AG04449 (cell line): ENCODE data around the gene CYFIP1.

Experiments
- CTCF ChIA-PET: fragments of 350-600 bp; formaldehyde crosslinking; extraction: SDS; loops from one replicate; lab custom pipeline; 2021; ENCODE audit warnings: antibody characterized with exemption; lab: Yijun Ruan, JAX
- POLR2A ChIA-PET: fragments of 400-600, 350-600 bp; formaldehyde crosslinking; extraction: SDS; loops from one replicate; lab custom pipeline; 2020; ENCODE audit warnings: antibody characterized with exemption, inconsistent platforms; lab: Yijun Ruan, JAX
- DNase-seq: peaks from one replicate; pipeline ENCODE4 v3.0.0-alpha.2; 2010; ENCODE audit warnings: low read depth, low spot score
- H3K4me3 ChIP-seq: 2 replicates; pipeline ENCODE4 v1.5.1; 2011; ENCODE audit warnings: low read depth, mild to moderate bottlenecking, control low read depth, low read length
- TF ChIP-seq, protein P1 (sequence below): IDR thresholded peaks from one replicate; pipeline ENCODE4 v1.5.1; 2011; ENCODE audit warnings: mild to moderate bottlenecking, moderate library complexity, low read length, control low read depth, inconsistent platforms; ENCODE audit not compliant: insufficient read depth; ENCODE audit errors: missing control alignments

Gene CYFIP1

GRCh38 chr15:22880981-22881738, 99.0 kb downstream of the CYFIP1 start:
- CTCF ChIA-PET: no interaction called here
- TF ChIP-seq, protein P1, sequence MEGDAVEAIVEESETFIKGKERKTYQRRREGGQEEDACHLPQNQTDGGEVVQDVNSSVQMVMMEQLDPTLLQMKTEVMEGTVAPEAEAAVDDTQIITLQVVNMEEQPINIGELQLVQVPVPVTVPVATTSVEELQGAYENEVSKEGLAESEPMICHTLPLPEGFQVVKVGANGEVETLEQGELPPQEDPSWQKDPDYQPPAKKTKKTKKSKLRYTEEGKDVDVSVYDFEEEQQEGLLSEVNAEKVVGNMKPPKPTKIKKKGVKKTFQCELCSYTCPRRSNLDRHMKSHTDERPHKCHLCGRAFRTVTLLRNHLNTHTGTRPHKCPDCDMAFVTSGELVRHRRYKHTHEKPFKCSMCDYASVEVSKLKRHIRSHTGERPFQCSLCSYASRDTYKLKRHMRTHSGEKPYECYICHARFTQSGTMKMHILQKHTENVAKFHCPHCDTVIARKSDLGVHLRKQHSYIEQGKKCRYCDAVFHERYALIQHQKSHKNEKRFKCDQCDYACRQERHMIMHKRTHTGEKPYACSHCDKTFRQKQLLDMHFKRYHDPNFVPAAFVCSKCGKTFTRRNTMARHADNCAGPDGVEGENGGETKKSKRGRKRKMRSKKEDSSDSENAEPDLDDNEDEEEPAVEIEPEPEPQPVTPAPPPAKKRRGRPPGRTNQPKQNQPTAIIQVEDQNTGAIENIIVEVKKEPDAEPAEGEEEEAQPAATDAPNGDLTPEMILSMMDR: no peak
- POLR2A ChIA-PET: no interaction called here
- DNase-seq: no peak
- no peak overlapping the region for H3K4me3 ChIP-seq

DNA sequence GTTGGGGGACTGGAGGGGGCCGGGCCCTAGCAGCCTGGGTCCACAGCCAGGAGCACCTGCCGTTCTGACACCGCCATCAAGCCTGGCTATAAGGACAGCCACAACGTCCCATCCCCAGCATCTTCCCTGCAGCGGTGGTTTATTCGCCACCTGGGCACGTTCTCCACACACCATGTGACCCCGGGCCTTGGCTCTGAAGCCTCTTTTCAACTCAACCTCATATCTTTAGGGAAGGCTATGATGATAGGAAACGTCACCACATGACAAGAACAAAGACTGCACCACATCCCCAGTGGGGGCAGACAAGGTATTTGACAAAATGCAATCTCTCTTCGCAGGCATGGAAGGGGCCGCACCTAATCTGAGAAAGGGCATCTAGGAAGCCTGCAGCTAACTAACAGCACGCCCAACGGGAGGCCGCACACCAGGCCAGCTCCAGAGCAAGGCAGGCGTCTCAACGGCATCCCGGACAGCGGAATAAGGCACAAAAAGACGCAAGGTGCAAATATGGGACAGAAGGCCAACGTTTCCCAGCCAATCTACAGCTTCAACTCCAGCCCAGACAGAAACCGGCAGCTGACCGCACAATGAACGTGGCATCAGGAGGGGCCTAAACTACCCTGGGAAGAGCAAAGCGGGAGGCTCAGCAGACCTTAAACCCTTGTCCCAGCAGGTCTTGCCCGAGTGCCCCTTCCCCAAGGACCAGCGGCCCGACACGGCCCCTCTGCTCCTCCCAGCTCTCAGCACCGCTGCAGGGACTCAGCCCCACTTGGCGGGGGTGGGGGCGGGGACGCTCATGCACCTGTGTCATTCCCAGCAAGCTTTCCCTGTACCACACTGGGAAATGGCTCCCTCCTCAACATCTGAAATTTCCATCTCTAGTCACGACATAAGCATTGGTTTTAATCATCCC, 99.8 kb downstream of the CYFIP1 start:
- CTCF ChIA-PET: no interaction called here
- TF ChIP-seq, protein P1: no peak
- H3K4me3 ChIP-seq: no peak overlapping the region
- no peak for DNase-seq
- POLR2A ChIA-PET: no interaction called here

- TF ChIP-seq, protein P1: no peak
- ChIA-PET CTCF (no interaction called here), POLR2A (no interaction called here)
- H3K4me3 ChIP-seq: no peak overlapping the region
- DNase-seq: no peak
These were observed 102.1 kb downstream of the CYFIP1 start for GRCh38 chr15:22878103-22878502.

GRCh38 chr15:22877607-22878006, 102.6 kb downstream of the CYFIP1 start:
- TF ChIP-seq, protein P1: no peak
- no peak for DNase-seq
- CTCF ChIA-PET: no interaction called here
- H3K4me3 ChIP-seq: no peak overlapping the region
- POLR2A ChIA-PET: interaction anchor here (1.0 kb wide), 1 partner anchor 38 kb away, joined by 7 read pairs; no protein-coding TSS in a partner anchor

GRCh38 chr15:22877117-22877516, 103.1 kb downstream of the CYFIP1 start:
- TF ChIP-seq, protein P1: no peak
- H3K4me3 ChIP-seq: no peak overlapping the region
- CTCF ChIA-PET: no interaction called here
- DNase-seq: no peak
- POLR2A ChIA-PET: interaction anchor here (1.0 kb wide), 1 partner anchor 37 kb away, joined by 7 read pairs; no protein-coding TSS in a partner anchor

DNA sequence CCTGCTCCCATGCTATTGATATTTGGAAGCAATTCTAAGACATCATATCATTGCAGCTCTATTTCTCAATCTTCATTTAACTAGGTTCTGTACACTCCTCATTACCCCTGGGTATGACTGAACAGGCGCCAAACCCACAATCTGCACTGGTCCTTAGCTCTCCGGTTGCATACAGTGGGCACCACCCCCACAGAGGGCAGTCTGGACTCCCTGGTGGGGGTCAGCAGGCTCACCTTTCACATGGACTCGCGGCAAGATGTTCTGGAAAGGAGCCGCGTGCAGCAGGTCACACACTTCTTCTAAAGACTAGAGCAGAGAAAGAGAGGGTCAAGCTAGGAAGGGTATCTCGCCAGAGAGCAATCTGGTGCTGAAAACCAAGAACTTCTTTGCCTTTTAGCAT, 105.2 kb downstream of the CYFIP1 start:
- TF ChIP-seq, protein P1: no peak
- H3K4me3 ChIP-seq: no peak overlapping the region
- ChIA-PET POLR2A (no interaction called here), CTCF (no interaction called here)
- DNase-seq: no peak
